H9 (cell line): Measurements from ENCODE around the gene ADARB2. TPM values are rescaled to one million over a fixed set of nuclear protein-coding genes. Genes with fewer than 3 reads are reported as not detected.

ENCODE experiments used
- DNase-seq: peaks from one replicate; pipeline ENCODE4 v3.0.0-alpha.2; 2017
- H2AFZ ChIP-seq: one replicate; pipeline ENCODE4 v1.6.1; 2013; ENCODE audit warnings: mild to moderate bottlenecking, low read length, control low read depth, moderate library complexity
- H2AK5ac ChIP-seq: 2 replicates; pipeline ENCODE4 v1.6.1; 2013; ENCODE audit warnings: low read length, control low read depth, mixed read lengths; ENCODE audit not compliant: insufficient read length
- H2BK120ac ChIP-seq: one replicate; pipeline ENCODE4 v1.6.1; 2013; ENCODE audit warnings: low read depth, mild to moderate bottlenecking, low read length, control low read depth, inconsistent platforms; ENCODE audit not compliant: poor library complexity, severe bottlenecking
- H2BK12ac ChIP-seq: 2 replicates; pipeline ENCODE4 v1.6.1; 2013; ENCODE audit warnings: low read length, control low read depth, mixed read lengths, low read depth; ENCODE audit not compliant: insufficient read length
- H2BK15ac ChIP-seq: 2 replicates; pipeline ENCODE4 v1.6.1; 2013; ENCODE audit warnings: low read depth, low read length, control low read depth
- H2BK20ac ChIP-seq: one replicate; pipeline ENCODE4 v1.6.1; 2013; ENCODE audit warnings: low read depth, mild to moderate bottlenecking, low read length, control low read depth, inconsistent platforms; ENCODE audit not compliant: poor library complexity, severe bottlenecking
- H2BK5ac ChIP-seq: 2 replicates; pipeline ENCODE4 v1.6.1; 2013; ENCODE audit warnings: low read length, control low read depth, mixed read lengths; ENCODE audit not compliant: insufficient read length
- H3K14ac ChIP-seq: 2 replicates; pipeline ENCODE4 v1.6.1; 2013; ENCODE audit warnings: low read length, control low read depth; ENCODE audit not compliant: insufficient read depth
- H3K18ac ChIP-seq: 2 replicates; pipeline ENCODE4 v1.6.1; 2013; ENCODE audit warnings: low read depth, mild to moderate bottlenecking, mixed read lengths, low read length, control low read depth; ENCODE audit not compliant: insufficient read length
- H3K23ac ChIP-seq: 2 replicates; pipeline ENCODE4 v1.6.1; 2013; ENCODE audit warnings: low read length, control low read depth, mixed read lengths, low read depth; ENCODE audit not compliant: insufficient read length
- H3K23me2 ChIP-seq: 2 replicates; pipeline ENCODE4 v1.6.1; 2013; ENCODE audit warnings: low read depth, mild to moderate bottlenecking, mixed read lengths, low read length, control low read depth; ENCODE audit not compliant: insufficient read length, poor library complexity, severe bottlenecking
- H3K27ac ChIP-seq: 2 replicates; pipeline ENCODE4 v1.5.1; 2013; ENCODE audit warnings: low read length, control low read depth, mixed read lengths, low read depth; ENCODE audit not compliant: insufficient read length
- H3K27me3 ChIP-seq: 2 replicates; pipeline ENCODE4 v1.6.1; 2013; ENCODE audit warnings: low read length, control low read depth, inconsistent platforms; ENCODE audit not compliant: insufficient read depth
- H3K4ac ChIP-seq: 2 replicates; pipeline ENCODE4 v1.6.1; 2013; ENCODE audit warnings: low read depth, mild to moderate bottlenecking, control low read depth, inconsistent platforms, low read length, moderate library complexity
- H3K4me1 ChIP-seq: 2 replicates; pipeline ENCODE4 v1.6.1; 2013; ENCODE audit warnings: low read length, control low read depth, inconsistent platforms; ENCODE audit not compliant: insufficient read depth
- H3K4me2 ChIP-seq: 2 replicates; pipeline ENCODE4 v1.6.1; 2013; ENCODE audit warnings: low read length, control low read depth, mixed read lengths; ENCODE audit not compliant: insufficient read length, insufficient read depth
- H3K56ac ChIP-seq: 2 replicates; pipeline ENCODE4 v1.6.1; 2013; ENCODE audit warnings: low read depth, mild to moderate bottlenecking, mixed read lengths, low read length, control low read depth; ENCODE audit not compliant: insufficient read length
- H3K79me1 ChIP-seq: 2 replicates; pipeline ENCODE4 v1.6.1; 2013; ENCODE audit warnings: low read depth, mild to moderate bottlenecking, moderate library complexity, low read length, control low read depth, inconsistent platforms; ENCODE audit not compliant: insufficient read depth, poor library complexity, severe bottlenecking
- H3K79me2 ChIP-seq: 2 replicates; pipeline ENCODE4 v1.6.1; 2013; ENCODE audit warnings: low read length, control low read depth, inconsistent platforms; ENCODE audit not compliant: insufficient read depth
- H3K9ac ChIP-seq: 2 replicates; pipeline ENCODE4 v1.6.1; 2013; ENCODE audit warnings: low read length, control low read depth, mixed read lengths; ENCODE audit not compliant: insufficient read length; ENCODE audit errors: extremely low read depth
- H3K9me3 ChIP-seq: one replicate; pipeline ENCODE4 v1.6.1; 2013; ENCODE audit warnings: low read depth, low read length, inconsistent platforms; ENCODE audit not compliant: control insufficient read depth
- H3T11ph ChIP-seq: one replicate; pipeline ENCODE4 v1.6.1; 2013; ENCODE audit warnings: mild to moderate bottlenecking, low read length, control low read depth, inconsistent platforms
- H4K20me1 ChIP-seq: one replicate; pipeline ENCODE4 v1.6.1; 2013; ENCODE audit not compliant: control insufficient read depth, insufficient read length, insufficient read depth
- H4K5ac ChIP-seq: 2 replicates; pipeline ENCODE4 v1.6.1; 2013; ENCODE audit warnings: low read depth, mild to moderate bottlenecking, mixed read lengths, low read length, control low read depth; ENCODE audit not compliant: insufficient read length
- H4K8ac ChIP-seq: replicated peaks from 2 replicates; pipeline ENCODE4 v1.6.1; 2013; ENCODE audit warnings: low read length, control low read depth, mixed read lengths, low read depth; ENCODE audit not compliant: insufficient read length
- H4K91ac ChIP-seq: 2 replicates; pipeline ENCODE4 v1.6.1; 2013; ENCODE audit warnings: low read depth, mild to moderate bottlenecking, moderate library complexity, mixed read lengths, low read length, control low read depth; ENCODE audit not compliant: insufficient read length
- H3K27ac Mint-ChIP-seq, 3 experiments: 2 replicates in 2 of 3; 3 replicates in 1 of 3; pipeline ENCODE4 v1.8.0; 2020 to 2021; ENCODE audit warnings: mixed read lengths in 3 of 3, mild to moderate bottlenecking in 1 of 3, moderate library complexity in 1 of 3
- H3K27me3 Mint-ChIP-seq: 2 replicates; pipeline ENCODE4 v1.8.0; 2021; ENCODE audit warnings: low read depth, mild to moderate bottlenecking, moderate library complexity, mixed read lengths
- H3K36me3 Mint-ChIP-seq, 3 experiments: 2 replicates in 2 of 3; 3 replicates in 1 of 3; pipeline ENCODE4 v1.8.0; 2020 to 2021; ENCODE audit warnings: low read depth in 3 of 3, mixed read lengths in 3 of 3; ENCODE audit not compliant: insufficient read depth in 1 of 3
- H3K4me1 Mint-ChIP-seq, 2 experiments: 2 replicates each; pipeline ENCODE4 v1.8.0; 2020; ENCODE audit warnings: mixed read lengths in 2 of 2
- H3K4me3 Mint-ChIP-seq, 2 experiments: 2 replicates in 1 of 2; 3 replicates in 1 of 2; pipeline ENCODE4 v1.8.0; 2020 to 2021; ENCODE audit warnings: mild to moderate bottlenecking in 2 of 2, mixed read lengths in 2 of 2, moderate library complexity in 1 of 2
- H3K9me3 Mint-ChIP-seq, 2 experiments: 2 replicates in 1 of 2; 3 replicates in 1 of 2; pipeline ENCODE4 v1.8.0; 2020; ENCODE audit warnings: mild to moderate bottlenecking in 2 of 2, mixed read lengths in 2 of 2, moderate library complexity in 1 of 2
- WGBS: extraction: QIAGEN DNeasy Blood & Tissue Kit; methylation state at CpG from one replicate; pipeline ENCODE4 v1.1.7; 2013; ENCODE audit warnings: missing lambda C conversion rate, low lambda C conversion rate, mixed read lengths; ENCODE audit not compliant: insufficient read length; ENCODE audit errors: extremely low coverage; 5-methylcytosine and 5-hydroxymethylcytosine counted together
- total RNA-seq: library from RNA; stranded (reverse); gene quantifications from 2 replicates; pipeline ENCODE4 v1.2.1, GENCODE V29; 2021
- TF ChIP-seq, protein P1 (sequence below): fragments of 200-600 bp; sonication (generic); conservative IDR thresholded peaks from 3 replicates; pipeline ENCODE4 v1.8.0; 2021; ENCODE audit warnings: antibody characterized with exemption, mild to moderate bottlenecking

Gene ADARB2
- total RNA-seq, 1 experiment from 2014 or later = 0.87 TPM

DNA sequence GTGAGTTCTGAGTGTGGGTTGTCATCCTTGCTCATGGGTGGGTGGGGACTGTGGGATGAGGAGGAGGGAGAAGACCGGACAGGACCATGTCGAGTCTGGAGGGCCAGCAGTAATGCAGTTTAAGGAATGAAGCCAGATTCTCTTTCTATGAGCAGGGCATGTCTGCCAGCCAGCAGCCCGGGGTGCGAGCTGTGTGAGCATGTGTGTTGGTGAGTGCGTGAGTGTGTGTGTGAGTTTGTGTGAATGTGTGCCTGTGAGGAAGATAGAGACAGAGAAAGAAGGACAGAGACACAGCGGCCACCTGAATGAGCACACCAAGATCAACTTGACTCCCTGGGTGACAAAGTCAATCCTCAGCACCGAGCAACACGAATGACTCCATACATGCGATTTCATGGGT is 52.3 kb downstream of the ADARB2 start:
- Mint-ChIP-seq H3K9me3 (peaks cover 7 to 14% of the 10 kb centered on the region in 2 experiments; a peak in 4 of 5 replicates), H3K27ac (no peak overlapping the region), H3K4me1 (peaks cover 4 to 8% of the 10 kb centered on the region in 2 experiments), H3K27me3 (no peaks in the 10 kb centered on the region; the same call in 1 of the 2 replicates), H3K36me3 (peaks cover 4 to 7% (median 5%) of the 10 kb centered on the region in 3 experiments; a peak in 5 of 7 replicates), H3K4me3 (no peak overlapping the region)
- no peak for DNase-seq
- no peaks in the 10 kb centered on the region for H3K79me2 ChIP-seq
- H4K91ac ChIP-seq = no peak overlapping the region
- no peaks in the 10 kb centered on the region for H3K23me2 ChIP-seq
- no peaks in the 10 kb centered on the region for H3K9me3 ChIP-seq
- no peak overlapping the region for H3K56ac ChIP-seq
- H2BK5ac ChIP-seq = no peak overlapping the region
- no peak overlapping the region for H2AFZ ChIP-seq
- no CpG with 5 or more reads among the region's 9 CpGs for WGBS
- no peak overlapping the region for H2BK15ac ChIP-seq
- H3K18ac ChIP-seq = no peak overlapping the region
- TF ChIP-seq, protein P1, sequence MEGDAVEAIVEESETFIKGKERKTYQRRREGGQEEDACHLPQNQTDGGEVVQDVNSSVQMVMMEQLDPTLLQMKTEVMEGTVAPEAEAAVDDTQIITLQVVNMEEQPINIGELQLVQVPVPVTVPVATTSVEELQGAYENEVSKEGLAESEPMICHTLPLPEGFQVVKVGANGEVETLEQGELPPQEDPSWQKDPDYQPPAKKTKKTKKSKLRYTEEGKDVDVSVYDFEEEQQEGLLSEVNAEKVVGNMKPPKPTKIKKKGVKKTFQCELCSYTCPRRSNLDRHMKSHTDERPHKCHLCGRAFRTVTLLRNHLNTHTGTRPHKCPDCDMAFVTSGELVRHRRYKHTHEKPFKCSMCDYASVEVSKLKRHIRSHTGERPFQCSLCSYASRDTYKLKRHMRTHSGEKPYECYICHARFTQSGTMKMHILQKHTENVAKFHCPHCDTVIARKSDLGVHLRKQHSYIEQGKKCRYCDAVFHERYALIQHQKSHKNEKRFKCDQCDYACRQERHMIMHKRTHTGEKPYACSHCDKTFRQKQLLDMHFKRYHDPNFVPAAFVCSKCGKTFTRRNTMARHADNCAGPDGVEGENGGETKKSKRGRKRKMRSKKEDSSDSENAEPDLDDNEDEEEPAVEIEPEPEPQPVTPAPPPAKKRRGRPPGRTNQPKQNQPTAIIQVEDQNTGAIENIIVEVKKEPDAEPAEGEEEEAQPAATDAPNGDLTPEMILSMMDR = no peak
- no peaks in the 10 kb centered on the region for H3K79me1 ChIP-seq
- no peaks in the 10 kb centered on the region for H4K20me1 ChIP-seq
- H2AK5ac ChIP-seq = no peak overlapping the region
- no peak overlapping the region for H2BK120ac ChIP-seq
- no peak overlapping the region for H3K14ac ChIP-seq
- H3K9ac ChIP-seq = no peak overlapping the region
- no peak overlapping the region for H3K4ac ChIP-seq
- no peak overlapping the region for H4K8ac ChIP-seq
- no peak overlapping the region for H4K5ac ChIP-seq
- no peak overlapping the region for H3T11ph ChIP-seq
- H3K23ac ChIP-seq = no peak overlapping the region
- H2BK12ac ChIP-seq = no peak overlapping the region
- no peaks in the 10 kb centered on the region for H3K4me1 ChIP-seq
- H3K4me2 ChIP-seq = no peak overlapping the region
- H3K27ac ChIP-seq = no peak overlapping the region
- no peaks in the 10 kb centered on the region for H3K27me3 ChIP-seq
- H2BK20ac ChIP-seq = no peak overlapping the region
